K562 (cell line): ENCODE results near the gene GZMM. TPM values are rescaled to one million over a fixed set of nuclear protein-coding genes. Genes with fewer than 3 reads are reported as not detected.
A peak's percentile ranks its signal among the peaks of the same experiment; 100 is the strongest.

Experiments
- ARNT ChIP-seq, 2 experiments: fragments of 450-650 bp; IDR thresholded peaks; 2 replicates each; pipeline ENCODE4 v1.6.1; 2016; ENCODE audit warnings: mild to moderate bottlenecking in 1 of 2
- CEBPG ChIP-seq, 3 experiments: fragments of 200-800 bp in 1 of 3; sonication (Bioruptor generic) in 1 of 3; sonication (generic) in 1 of 3; formaldehyde crosslinking in 1 of 3; IDR thresholded peaks in 2 of 3; conservative IDR thresholded peaks in 1 of 3; 2 replicates each; pipeline versions ENCODE4 v1.6.1 to v1.8.0; 2016 to 2022; ENCODE audit warnings: missing compliant biosample characterization in 2 of 3, missing genetic modification characterization in 2 of 3, mild to moderate bottlenecking in 1 of 3, missing genetic modification reagents in 1 of 3
- CHD2 ChIP-seq: IDR thresholded peaks from 2 replicates; pipeline ENCODE4 v1.6.1; 2011; ENCODE audit warnings: low read depth, low read length
- ILK ChIP-seq: fragments of 450-650 bp; IDR thresholded peaks from 2 replicates; pipeline ENCODE4 v1.6.1; 2016; ENCODE audit warnings: missing genetic modification characterization, low read depth, mild to moderate bottlenecking, missing compliant biosample characterization, moderate library complexity, borderline replicate concordance
- MCM2 ChIP-seq: fragments of 450-650 bp; IDR thresholded peaks from 2 replicates; pipeline ENCODE4 v1.6.1; 2017; ENCODE audit warnings: low read depth, mild to moderate bottlenecking
- MCM3 ChIP-seq: fragments of 450-650 bp; IDR thresholded peaks from 2 replicates; pipeline ENCODE4 v1.6.1; 2016
- NBN ChIP-seq: fragments of 450-650 bp; IDR thresholded peaks from 2 replicates; pipeline ENCODE4 v1.6.1; 2016; ENCODE audit warnings: low read depth, mild to moderate bottlenecking
- NCOA4 ChIP-seq: fragments of 450-650 bp; IDR thresholded peaks from 2 replicates; pipeline ENCODE4 v1.6.1; 2018; ENCODE audit warnings: mild to moderate bottlenecking; ENCODE audit not compliant: partially characterized antibody
- NR2F6 ChIP-seq: fragments of 450-650 bp; formaldehyde crosslinking; IDR thresholded peaks from 2 replicates; pipeline ENCODE4 v1.4.0; 2020; ENCODE audit warnings: mild to moderate bottlenecking
- SIX5 ChIP-seq, 2 experiments: IDR thresholded peaks; 2 replicates each; pipeline ENCODE4 v1.6.1; 2011; ENCODE audit warnings: low read length in 2 of 2, borderline replicate concordance in 1 of 2, low read depth in 1 of 2, mild to moderate bottlenecking in 1 of 2, moderate library complexity in 1 of 2; ENCODE audit not compliant: insufficient read depth in 1 of 2
- STAG1 ChIP-seq: sonication (generic); formaldehyde crosslinking; IDR thresholded peaks from 2 replicates; pipeline ENCODE4 v1.5.0; 2020; ENCODE audit warnings: missing genetic modification reagents, borderline replicate concordance
- TAF15 ChIP-seq: fragments of 200-400 bp; formaldehyde crosslinking; IDR thresholded peaks from 2 replicates; pipeline ENCODE4 v1.6.1; 2017; ENCODE audit warnings: mild to moderate bottlenecking, low read depth, low read length, moderate library complexity
- TAF7 ChIP-seq: fragments of 450-650 bp; IDR thresholded peaks from 2 replicates; pipeline ENCODE4 v1.6.1; 2016; ENCODE audit warnings: missing genetic modification characterization, missing compliant biosample characterization
- TCF7L2 ChIP-seq: fragments of 150-350 bp; IDR thresholded peaks from 2 replicates; pipeline ENCODE4 v1.6.1; 2016; ENCODE audit warnings: low read depth, mild to moderate bottlenecking, low read length, moderate library complexity
- WHSC1 ChIP-seq: IDR thresholded peaks from one replicate; pipeline ENCODE4 v1.6.1; 2012; ENCODE audit warnings: low read length, control low read depth, inconsistent platforms
- ZNF23 ChIP-seq: fragments of 250-450 bp; sonication (Bioruptor Pico); IDR thresholded peaks from 2 replicates; pipeline ENCODE4 v1.4.0; 2020; ENCODE audit warnings: mild to moderate bottlenecking
- polyA plus RNA-seq, 8 experiments: library from polyadenylated mRNA; depleted of rRNA in 4 of 8; stranded (reverse) in 5 of 8; unstranded in 3 of 8; fragments of >200 nt; fragmentation: Nextera tagmentation in 2 of 8; fragmentation: Illumina TruSeq in 1 of 8; extraction: Ambion mirVana in 2 of 8; extraction: Trizol in 1 of 8; gene quantifications; 2 replicates each; pipeline versions ENCODE4 v1.2.1 to v1.2.3, GENCODE V29; 2011 to 2014; ENCODE audit warnings: inconsistent platforms in 1 of 8, missing spikeins in 1 of 8
- total RNA-seq, 7 experiments: library from RNA; depleted of rRNA in 6 of 7; stranded (reverse); fragments of >200 nt in 6 of 7; fragmentation: Illumina TruSeq in 2 of 7; extraction: Trizol in 2 of 7; gene quantifications; 2 replicates each; pipeline versions ENCODE4 v1.2.1 to v1.2.3, GENCODE V29; 2011 to 2021; ENCODE audit warnings: low replicate concordance in 1 of 7
- TF ChIP-seq, protein P1 (sequence below): fragments of 250-450 bp; sonication (Bioruptor Pico); IDR thresholded peaks from 2 replicates; pipeline ENCODE4 v1.4.0; 2020; ENCODE audit warnings: mild to moderate bottlenecking, moderate library complexity, borderline replicate concordance
- TF ChIP-seq, protein P2 (sequence below): fragments of 250-450 bp; sonication (Bioruptor Pico); IDR thresholded peaks from 2 replicates; pipeline ENCODE4 v1.5.0; 2021
- TF ChIP-seq, protein P3 (sequence below), 2 experiments: IDR thresholded peaks in 1 of 2; conservative IDR thresholded peaks in 1 of 2; 2 replicates each; pipeline ENCODE4 v1.6.1; 2016; ENCODE audit warnings: low read depth in 2 of 2, mild to moderate bottlenecking in 1 of 2, missing compliant biosample characterization in 1 of 2, missing genetic modification characterization in 1 of 2, moderate library complexity in 1 of 2
- TF ChIP-seq, protein P4 (sequence below): fragments of 450-650 bp; formaldehyde crosslinking; conservative IDR thresholded peaks from 2 replicates; pipeline ENCODE4 v1.4.0; 2022; ENCODE audit warnings: mild to moderate bottlenecking, missing genetic modification characterization

The GZMM gene
- total and polyA plus RNA-seq, 9 of the 15 experiments (the other 6 are each of a cell fraction or from before 2014, with no cell fraction given): 0.08 to 2.6 (median 0.70) TPM; not detected in 2

DNA sequence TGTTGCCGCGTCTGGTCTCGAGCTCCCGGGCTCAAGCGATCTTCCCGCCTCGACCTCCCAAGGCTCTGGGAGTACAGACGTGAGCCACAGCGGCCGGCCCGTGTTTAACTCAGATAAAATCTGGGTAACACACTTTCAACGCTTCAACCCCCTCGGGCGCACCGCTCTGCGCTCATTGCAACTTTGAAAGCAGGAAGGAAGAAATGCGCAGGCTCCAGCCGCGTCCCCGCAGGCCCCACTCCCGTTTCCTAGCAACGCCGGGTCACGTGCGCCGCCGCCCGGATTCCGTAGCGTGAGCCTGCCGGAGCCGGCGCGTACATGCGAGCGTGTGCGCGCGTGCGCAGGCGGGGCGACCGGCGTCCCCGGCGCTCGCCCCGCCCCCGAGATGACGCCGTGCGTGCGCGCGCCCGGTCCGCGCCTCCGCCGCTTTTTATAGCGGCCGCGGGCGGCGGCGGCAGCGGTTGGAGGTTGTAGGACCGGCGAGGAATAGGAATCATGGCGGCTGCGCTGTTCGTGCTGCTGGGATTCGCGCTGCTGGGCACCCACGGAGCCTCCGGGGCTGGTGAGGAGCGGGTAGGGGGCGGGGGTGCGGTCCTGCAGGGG, 28.4 kb downstream of the GZMM start, which contains the start of gene BSG (continued):
- TF ChIP-seq, protein P1, sequence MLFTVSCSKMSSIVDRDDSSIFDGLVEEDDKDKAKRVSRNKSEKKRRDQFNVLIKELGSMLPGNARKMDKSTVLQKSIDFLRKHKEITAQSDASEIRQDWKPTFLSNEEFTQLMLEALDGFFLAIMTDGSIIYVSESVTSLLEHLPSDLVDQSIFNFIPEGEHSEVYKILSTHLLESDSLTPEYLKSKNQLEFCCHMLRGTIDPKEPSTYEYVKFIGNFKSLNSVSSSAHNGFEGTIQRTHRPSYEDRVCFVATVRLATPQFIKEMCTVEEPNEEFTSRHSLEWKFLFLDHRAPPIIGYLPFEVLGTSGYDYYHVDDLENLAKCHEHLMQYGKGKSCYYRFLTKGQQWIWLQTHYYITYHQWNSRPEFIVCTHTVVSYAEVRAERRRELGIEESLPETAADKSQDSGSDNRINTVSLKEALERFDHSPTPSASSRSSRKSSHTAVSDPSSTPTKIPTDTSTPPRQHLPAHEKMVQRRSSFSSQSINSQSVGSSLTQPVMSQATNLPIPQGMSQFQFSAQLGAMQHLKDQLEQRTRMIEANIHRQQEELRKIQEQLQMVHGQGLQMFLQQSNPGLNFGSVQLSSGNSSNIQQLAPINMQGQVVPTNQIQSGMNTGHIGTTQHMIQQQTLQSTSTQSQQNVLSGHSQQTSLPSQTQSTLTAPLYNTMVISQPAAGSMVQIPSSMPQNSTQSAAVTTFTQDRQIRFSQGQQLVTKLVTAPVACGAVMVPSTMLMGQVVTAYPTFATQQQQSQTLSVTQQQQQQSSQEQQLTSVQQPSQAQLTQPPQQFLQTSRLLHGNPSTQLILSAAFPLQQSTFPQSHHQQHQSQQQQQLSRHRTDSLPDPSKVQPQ (CRISPR knock-in tag): no peak
- no peak for TF ChIP-seq ILK
- TF ChIP-seq MCM2: no peak
- no peak for TF ChIP-seq CEBPG (CRISPR knock-in tag; IDR thresholded peaks at IDR 0.05)
- TF ChIP-seq CEBPG (tag; conservative IDR thresholded peaks at IDR 0.05 in 1 of 2, IDR thresholded peaks at IDR 0.05 in 1 of 2): no peak
- no peak for TF ChIP-seq NCOA4
- no peak for TF ChIP-seq NR2F6 (CRISPR knock-in tag)
- peak; percentile 64 for TF ChIP-seq CHD2
- no peak for TF ChIP-seq SIX5 (IDR thresholded peaks at IDR 0.05; ENCODE audit: borderline replicate concordance in 1 of 2, insufficient read depth in 1 of 2, low read depth in 1 of 2, low read length in 2 of 2)
- TF ChIP-seq ZNF23 (CRISPR knock-in tag): no peak
- no peak for TF ChIP-seq TAF15
- TF ChIP-seq NBN: peak; percentile 59; the same call in 1 of the 2 replicates
- no peak; the same call in 1 of the 2 replicates for TF ChIP-seq TAF7 (tag)
- no peak for TF ChIP-seq WHSC1
- TF ChIP-seq TCF7L2: no peak
- TF ChIP-seq, protein P2, sequence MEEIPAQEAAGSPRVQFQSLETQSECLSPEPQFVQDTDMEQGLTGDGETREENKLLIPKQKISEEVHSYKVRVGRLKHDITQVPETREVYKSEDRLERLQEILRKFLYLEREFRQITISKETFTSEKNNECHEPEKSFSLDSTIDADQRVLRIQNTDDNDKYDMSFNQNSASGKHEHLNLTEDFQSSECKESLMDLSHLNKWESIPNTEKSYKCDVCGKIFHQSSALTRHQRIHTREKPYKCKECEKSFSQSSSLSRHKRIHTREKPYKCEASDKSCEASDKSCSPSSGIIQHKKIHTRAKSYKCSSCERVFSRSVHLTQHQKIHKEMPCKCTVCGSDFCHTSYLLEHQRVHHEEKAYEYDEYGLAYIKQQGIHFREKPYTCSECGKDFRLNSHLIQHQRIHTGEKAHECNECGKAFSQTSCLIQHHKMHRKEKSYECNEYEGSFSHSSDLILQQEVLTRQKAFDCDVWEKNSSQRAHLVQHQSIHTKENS (CRISPR knock-in tag): no peak
- TF ChIP-seq, protein P3, sequence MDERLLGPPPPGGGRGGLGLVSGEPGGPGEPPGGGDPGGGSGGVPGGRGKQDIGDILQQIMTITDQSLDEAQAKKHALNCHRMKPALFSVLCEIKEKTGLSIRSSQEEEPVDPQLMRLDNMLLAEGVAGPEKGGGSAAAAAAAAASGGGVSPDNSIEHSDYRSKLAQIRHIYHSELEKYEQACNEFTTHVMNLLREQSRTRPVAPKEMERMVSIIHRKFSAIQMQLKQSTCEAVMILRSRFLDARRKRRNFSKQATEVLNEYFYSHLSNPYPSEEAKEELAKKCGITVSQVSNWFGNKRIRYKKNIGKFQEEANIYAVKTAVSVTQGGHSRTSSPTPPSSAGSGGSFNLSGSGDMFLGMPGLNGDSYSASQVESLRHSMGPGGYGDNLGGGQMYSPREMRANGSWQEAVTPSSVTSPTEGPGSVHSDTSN (CRISPR knock-in tag; IDR thresholded peaks at IDR 0.05; ENCODE audit: low read depth): no peak
- TF ChIP-seq, protein P3 (tag; conservative IDR thresholded peaks at IDR 0.05; ENCODE audit: low read depth): no peak
- no peak for TF ChIP-seq STAG1
- TF ChIP-seq MCM3: no peak
- TF ChIP-seq, protein P4, sequence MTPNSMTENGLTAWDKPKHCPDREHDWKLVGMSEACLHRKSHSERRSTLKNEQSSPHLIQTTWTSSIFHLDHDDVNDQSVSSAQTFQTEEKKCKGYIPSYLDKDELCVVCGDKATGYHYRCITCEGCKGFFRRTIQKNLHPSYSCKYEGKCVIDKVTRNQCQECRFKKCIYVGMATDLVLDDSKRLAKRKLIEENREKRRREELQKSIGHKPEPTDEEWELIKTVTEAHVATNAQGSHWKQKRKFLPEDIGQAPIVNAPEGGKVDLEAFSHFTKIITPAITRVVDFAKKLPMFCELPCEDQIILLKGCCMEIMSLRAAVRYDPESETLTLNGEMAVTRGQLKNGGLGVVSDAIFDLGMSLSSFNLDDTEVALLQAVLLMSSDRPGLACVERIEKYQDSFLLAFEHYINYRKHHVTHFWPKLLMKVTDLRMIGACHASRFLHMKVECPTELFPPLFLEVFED (CRISPR knock-in tag): no peak
- no peak for TF ChIP-seq ARNT (IDR thresholded peaks at IDR 0.05)
